ENCODE results near the gene MUC21.
"Not testable (repeated sequence)": the region's sequence is repeated elsewhere in the genome, so short reads cannot be mapped to it uniquely, and the experiment has no call there.

MUC21 gene

GRCh38 chr6:31009731-31010130, 26.2 kb downstream of the MUC21 start:
- H3K4me3 ChIP-seq (ENCODE audit: low read length) = no peak overlapping the region
- no peak for TF ChIP-seq ZNF274 (IDR thresholded peaks at IDR 0.05; ENCODE audit: low read depth, low read length)

- no peak for TF ChIP-seq ZNF274 (IDR thresholded peaks at IDR 0.05; ENCODE audit: low read depth, low read length)
- no peak within 1 kb of the TSS for H3K4me3 ChIP-seq (ENCODE audit: low read length)
Measured at GRCh38 chr6:31010393-31011060, 27.0 kb downstream of the MUC21 start, which contains the start of gene MUC22. MUC22 (plus strand) TSS chr6:31010474; CDS start chr6:31010707, 233 bp downstream.

DNA sequence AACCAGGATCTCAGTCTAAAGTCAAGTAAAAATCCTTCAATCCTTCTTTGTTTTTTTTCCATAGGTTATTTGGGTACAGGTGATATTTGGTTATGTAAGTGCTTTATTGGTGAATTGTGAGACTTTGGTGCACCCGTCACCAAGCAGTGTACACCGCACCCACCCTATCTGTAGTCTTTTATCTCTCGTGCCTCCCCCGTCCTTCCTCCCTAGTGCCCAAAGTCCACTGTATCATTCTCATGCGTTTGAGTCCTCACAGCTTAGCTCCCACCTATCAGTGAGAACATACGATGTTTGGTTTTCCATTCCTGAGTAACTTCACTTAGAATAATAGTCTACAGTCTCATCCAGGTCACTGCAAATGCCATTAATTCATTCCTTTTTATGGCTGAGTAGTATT, 27.6 kb downstream of the MUC21 start:
- no peak overlapping the region for H3K4me3 ChIP-seq (ENCODE audit: low read length)
- TF ChIP-seq ZNF274 (IDR thresholded peaks at IDR 0.05; ENCODE audit: low read depth, low read length) = no peak

DNA sequence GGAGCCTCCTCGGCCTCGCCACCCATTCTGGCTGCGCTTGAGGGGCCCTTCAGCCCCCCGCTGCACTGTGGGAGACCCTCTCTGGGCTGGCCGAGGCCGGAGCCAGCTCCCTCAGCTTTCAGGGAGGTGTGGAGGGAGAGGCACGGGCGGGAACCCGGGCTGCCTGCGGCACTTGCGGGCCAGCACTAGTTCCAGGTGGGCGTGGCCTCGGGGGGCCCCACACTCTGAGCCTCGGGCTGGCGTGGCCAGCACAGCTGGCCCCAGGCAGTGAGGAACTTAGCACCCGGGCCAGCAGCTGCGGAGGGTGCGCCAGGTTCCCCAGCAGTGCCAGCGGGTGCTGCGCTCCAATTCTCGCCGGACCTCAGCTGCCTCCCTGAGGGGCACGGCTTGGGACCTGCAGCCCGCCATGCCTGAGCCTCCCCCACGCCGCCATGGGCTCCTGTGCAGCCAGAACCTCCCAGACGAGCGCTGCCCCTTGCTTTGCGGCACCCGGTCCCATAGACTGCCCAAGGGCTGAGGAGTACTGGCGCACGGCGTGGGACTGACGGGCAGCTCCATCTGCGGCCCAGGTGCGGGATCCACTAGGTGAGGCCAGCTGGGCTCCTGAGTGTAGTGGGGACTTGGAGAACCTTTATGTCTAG, 33.3 kb downstream of the MUC21 start:
- H3K4me3 ChIP-seq (ENCODE audit: low read length) = no peak overlapping the region
- TF ChIP-seq ZNF274 (IDR thresholded peaks at IDR 0.05; ENCODE audit: low read depth, low read length) = no peak

DNA sequence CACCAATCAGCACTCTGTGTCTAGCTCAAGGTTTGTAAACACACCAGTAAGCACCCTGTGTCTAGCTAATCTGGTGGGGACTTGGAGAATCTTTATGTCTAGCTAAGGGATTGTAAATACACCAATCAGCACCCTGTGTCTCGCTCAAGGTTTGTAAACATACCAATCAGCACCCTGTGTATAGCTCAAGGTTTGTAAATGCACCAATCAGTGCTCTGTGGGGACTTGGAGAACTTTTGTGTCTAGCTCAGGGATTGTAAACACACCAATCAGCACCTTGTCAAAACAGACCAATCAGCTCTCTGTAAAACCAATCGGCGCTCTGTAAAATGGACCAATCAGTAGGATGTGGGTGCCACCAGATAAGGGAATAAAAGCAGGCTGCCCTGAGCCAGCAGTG, 33.9 kb downstream of the MUC21 start:
- not testable (repeated sequence) for H3K4me3 ChIP-seq (ENCODE audit: low read length)

DNA sequence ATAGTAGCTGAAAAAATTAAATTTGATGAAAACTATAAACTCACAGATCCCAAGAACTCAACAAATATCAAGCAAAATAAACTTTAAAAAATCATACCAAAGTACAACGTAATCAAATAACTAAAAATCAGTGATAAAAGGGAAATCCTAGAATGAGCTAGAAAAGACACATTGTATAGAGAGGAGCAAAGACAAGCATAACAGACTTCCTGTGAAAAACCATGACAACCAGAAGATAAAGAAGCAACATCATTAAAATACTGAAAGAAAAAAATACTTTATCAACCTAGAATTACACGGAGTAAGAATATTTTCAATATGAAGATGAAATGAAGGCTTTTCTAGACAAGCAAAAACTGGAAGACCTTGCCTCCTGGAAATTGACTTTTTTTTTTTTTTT, 36.5 kb downstream of the MUC21 start:
- no peak overlapping the region for H3K4me3 ChIP-seq (ENCODE audit: low read length)
- no peak for TF ChIP-seq ZNF274 (IDR thresholded peaks at IDR 0.05; ENCODE audit: low read depth, low read length)

DNA sequence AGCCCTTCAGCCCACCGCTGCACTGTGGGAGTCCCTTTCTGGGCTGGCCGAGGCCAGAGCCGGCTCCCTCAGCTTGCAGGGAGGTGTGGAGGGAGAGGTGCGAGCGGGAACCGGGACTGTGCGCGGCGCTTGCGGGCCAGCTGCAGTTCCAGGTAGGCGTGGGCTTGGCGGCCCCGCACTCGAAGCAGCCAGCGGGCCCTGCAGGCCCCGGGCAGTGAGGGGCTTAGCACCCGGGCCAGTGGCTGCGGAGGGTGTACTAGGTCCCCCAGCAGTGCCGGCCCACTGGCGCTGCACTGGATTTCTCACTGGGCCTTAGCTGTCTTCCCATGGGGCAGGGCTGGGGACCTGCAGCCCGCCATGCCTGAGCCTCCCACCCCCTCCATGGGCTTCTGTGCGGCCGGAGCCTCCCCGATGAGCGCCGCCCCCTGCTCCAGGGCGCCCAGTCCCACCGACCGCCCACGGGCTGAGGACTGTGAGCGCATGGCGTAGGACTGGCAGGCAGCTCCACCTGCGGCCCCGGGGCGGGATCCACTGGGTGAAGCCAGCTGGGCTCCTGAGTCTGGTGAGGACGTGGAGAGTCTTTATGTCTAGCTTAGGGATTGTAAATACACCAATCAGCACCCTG, 37.2 kb downstream of the MUC21 start:
- H3K4me3 ChIP-seq (ENCODE audit: low read length) = not testable (repeated sequence)

GRCh38 chr6:31021705-31022531, 38.4 kb downstream of the MUC21 start:
- not testable (repeated sequence) for H3K4me3 ChIP-seq (ENCODE audit: low read length)

GRCh38 chr6:31025595-31025994, 42.1 kb downstream of the MUC21 start:
- H3K4me3 ChIP-seq (ENCODE audit: low read length) = no peak overlapping the region
- no peak for TF ChIP-seq ZNF274 (IDR thresholded peaks at IDR 0.05; ENCODE audit: low read depth, low read length)

DNA sequence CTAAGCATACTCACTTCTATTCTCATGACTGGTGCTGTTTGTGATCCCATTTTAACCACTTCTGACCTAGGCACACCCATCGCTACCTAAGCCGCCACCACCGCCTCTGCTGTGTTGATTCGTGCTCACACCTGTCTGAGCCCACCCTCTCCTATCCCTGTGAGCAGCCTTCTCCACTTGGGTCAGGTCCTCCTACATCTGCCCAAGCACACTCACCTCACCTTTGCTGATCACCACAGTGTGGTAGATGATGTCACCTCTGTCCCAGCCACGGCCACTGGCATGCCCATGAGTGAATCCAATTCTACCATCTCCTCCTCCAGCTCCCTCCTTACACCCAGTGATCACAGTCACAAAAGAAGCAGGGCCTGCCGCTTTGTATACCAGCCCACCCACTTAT, 47.6 kb downstream of the MUC21 start:
- TF ChIP-seq ZNF274 (IDR thresholded peaks at IDR 0.05; ENCODE audit: low read depth, low read length) = no peak
- no peak overlapping the region for H3K4me3 ChIP-seq (ENCODE audit: low read length)

GRCh38 chr6:31033075-31033474, 49.6 kb downstream of the MUC21 start:
- no peak for TF ChIP-seq ZNF274 (IDR thresholded peaks at IDR 0.05; ENCODE audit: low read depth, low read length)
- no peak overlapping the region for H3K4me3 ChIP-seq (ENCODE audit: low read length)

GRCh38 chr6:31035862-31036497, 52.5 kb downstream of the MUC21 start:
- no peak for TF ChIP-seq ZNF274 (IDR thresholded peaks at IDR 0.05; ENCODE audit: low read depth, low read length)

DNA sequence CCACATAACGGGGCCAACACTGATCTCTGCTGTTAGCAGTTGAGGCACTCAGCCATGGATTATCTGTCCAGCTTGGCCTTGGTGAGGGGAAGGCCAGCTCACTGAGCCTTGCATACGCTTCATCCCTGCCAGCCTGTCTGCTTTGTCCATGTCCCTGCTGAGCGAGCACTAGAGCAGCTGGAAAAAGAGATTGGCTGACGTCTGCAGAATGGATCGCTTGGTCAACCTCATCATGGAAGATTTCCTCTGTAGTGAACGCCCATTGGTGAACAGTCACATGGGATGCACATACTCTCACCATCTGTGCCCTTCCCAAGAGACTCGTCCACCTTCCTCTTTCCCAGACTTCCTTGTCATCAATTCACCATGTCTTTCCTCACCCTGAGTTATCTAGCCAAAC, 53.7 kb downstream of the MUC21 start:
- no peak overlapping the region for H3K4me3 ChIP-seq (ENCODE audit: low read length)
- no peak for TF ChIP-seq ZNF274 (IDR thresholded peaks at IDR 0.05; ENCODE audit: low read depth, low read length)

More at GRCh38 chr6:31035862-31036497, 52.5 kb downstream of the MUC21 start:
- H3K4me3 ChIP-seq (ENCODE audit: low read length) = no peak overlapping the region

DNA sequence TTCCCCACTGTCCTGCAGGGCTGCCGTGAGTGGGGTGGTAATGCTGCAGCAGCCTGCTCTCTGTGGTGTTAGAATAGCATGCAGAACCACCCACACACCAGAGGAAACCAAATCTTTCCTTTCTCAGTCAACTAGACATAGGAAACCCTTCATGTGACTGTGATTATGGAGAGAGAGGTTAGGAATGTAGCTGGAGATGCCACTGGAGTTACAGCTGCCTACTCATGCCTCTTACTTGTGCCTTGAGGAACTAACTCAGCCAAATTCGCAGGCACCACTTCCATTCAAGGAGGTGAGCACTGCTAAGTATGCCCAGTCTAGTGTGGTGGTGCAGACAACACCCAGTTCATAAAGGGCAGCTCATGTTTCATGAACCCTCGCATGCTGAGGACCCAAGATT, 54.2 kb downstream of the MUC21 start:
- H3K4me3 ChIP-seq (ENCODE audit: low read length) = no peak overlapping the region
- TF ChIP-seq ZNF274 (IDR thresholded peaks at IDR 0.05; ENCODE audit: low read depth, low read length) = no peak

Data from GM08714 (cell line).